ENCODE measurements around the gene CTBP2. TPM values are rescaled to one million over a fixed set of nuclear protein-coding genes. Genes with fewer than 3 reads are reported as not detected.
"Not testable (repeated sequence)": the region's sequence is repeated elsewhere in the genome, so short reads cannot be mapped to it uniquely, and the experiment has no call there.

The CTBP2 gene
- total RNA-seq, 1 donor = 74.3 TPM

- TF ChIP-seq CTCF (IDR thresholded peaks at IDR 0.05; ENCODE audit: insufficient read depth, low read depth, low read length) = no peak
- DNase-seq (ENCODE audit: low read depth) = peak; percentile 44
- peak overlapping the region; percentile 19 for H3K4me3 ChIP-seq (ENCODE audit: low read depth, low read length)
Measured at GRCh38 chr10:125154529-125154928, 5.8 kb downstream of the CTBP2 start.

GRCh38 chr10:125153703-125154490, 6.5 kb downstream of the CTBP2 start:
- no peak for TF ChIP-seq CTCF (IDR thresholded peaks at IDR 0.05; ENCODE audit: insufficient read depth, low read depth, low read length)
- DNase-seq (ENCODE audit: low read depth) = peak; percentile 60
- H3K4me3 ChIP-seq (ENCODE audit: low read depth, low read length) = no peak overlapping the region

GRCh38 chr10:125152450-125153368, 7.7 kb downstream of the CTBP2 start:
- H3K4me3 ChIP-seq (ENCODE audit: low read depth, low read length) = no peak overlapping the region
- no peak for TF ChIP-seq CTCF (IDR thresholded peaks at IDR 0.05; ENCODE audit: insufficient read depth, low read depth, low read length)
- DNase-seq (ENCODE audit: low read depth) = peak; percentile 39

GRCh38 chr10:125151553-125152449, 8.6 kb downstream of the CTBP2 start:
- no peak for TF ChIP-seq CTCF (IDR thresholded peaks at IDR 0.05; ENCODE audit: insufficient read depth, low read depth, low read length)
- H3K4me3 ChIP-seq (ENCODE audit: low read depth, low read length) = no peak overlapping the region
- no peak for DNase-seq (ENCODE audit: low read depth)

GRCh38 chr10:125151170-125151552, 9.2 kb downstream of the CTBP2 start:
- H3K4me3 ChIP-seq (ENCODE audit: low read depth, low read length) = no peak overlapping the region
- no peak for TF ChIP-seq CTCF (IDR thresholded peaks at IDR 0.05; ENCODE audit: insufficient read depth, low read depth, low read length)
- DNase-seq (ENCODE audit: low read depth) = no peak

- DNase-seq (ENCODE audit: low read depth); H3K4me3 ChIP-seq (ENCODE audit: low read depth, low read length): not testable (repeated sequence)
Measured at GRCh38 chr10:125150376-125151083, 9.8 kb downstream of the CTBP2 start.
